Measurements from ENCODE around the gene PYGO1.

The PYGO1 gene

DNA sequence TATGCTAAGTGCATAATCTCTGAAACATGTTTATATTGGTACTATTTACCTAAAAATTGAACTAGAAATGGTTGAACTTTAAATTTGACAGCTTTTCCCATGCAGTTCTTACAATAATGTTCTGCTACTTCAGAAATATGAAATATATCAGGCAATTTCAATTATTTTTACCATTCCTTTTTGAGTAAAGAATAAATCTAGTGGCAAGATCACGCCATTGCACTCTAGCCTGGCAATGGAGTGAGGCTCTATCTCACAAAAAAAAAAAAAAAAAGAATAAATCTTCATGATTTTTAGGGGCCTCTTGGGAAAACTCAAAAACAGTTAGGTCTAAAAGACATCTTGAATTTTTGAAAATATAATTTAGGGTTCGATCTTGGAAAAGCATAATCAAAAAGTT lies 69.5 kb downstream of the PYGO1 start:
- H3F3A ChIP-seq (ENCODE audit: insufficient read depth, low read length): no peaks in the 10 kb centered on the region
- no peaks in the 10 kb centered on the region for H3K79me2 ChIP-seq (ENCODE audit: insufficient read depth, low read length)
- H3K4me1 ChIP-seq (ENCODE audit: insufficient read depth, low read length, severe bottlenecking): peaks cover 23% of the 10 kb centered on the region
- H3K9me2 ChIP-seq (ENCODE audit: low read depth, low read length): no peaks in the 10 kb centered on the region
- TF ChIP-seq EZH2 (IDR thresholded peaks at IDR 0.05; ENCODE audit: borderline replicate concordance, low read length): no peak
- TF ChIP-seq, protein P1, sequence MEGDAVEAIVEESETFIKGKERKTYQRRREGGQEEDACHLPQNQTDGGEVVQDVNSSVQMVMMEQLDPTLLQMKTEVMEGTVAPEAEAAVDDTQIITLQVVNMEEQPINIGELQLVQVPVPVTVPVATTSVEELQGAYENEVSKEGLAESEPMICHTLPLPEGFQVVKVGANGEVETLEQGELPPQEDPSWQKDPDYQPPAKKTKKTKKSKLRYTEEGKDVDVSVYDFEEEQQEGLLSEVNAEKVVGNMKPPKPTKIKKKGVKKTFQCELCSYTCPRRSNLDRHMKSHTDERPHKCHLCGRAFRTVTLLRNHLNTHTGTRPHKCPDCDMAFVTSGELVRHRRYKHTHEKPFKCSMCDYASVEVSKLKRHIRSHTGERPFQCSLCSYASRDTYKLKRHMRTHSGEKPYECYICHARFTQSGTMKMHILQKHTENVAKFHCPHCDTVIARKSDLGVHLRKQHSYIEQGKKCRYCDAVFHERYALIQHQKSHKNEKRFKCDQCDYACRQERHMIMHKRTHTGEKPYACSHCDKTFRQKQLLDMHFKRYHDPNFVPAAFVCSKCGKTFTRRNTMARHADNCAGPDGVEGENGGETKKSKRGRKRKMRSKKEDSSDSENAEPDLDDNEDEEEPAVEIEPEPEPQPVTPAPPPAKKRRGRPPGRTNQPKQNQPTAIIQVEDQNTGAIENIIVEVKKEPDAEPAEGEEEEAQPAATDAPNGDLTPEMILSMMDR (IDR thresholded peaks at IDR 0.05; ENCODE audit: low read length): peak; percentile 37
- H3K36me3 ChIP-seq (ENCODE audit: insufficient read depth, low read length): peaks cover 23% of the 10 kb centered on the region
- H3K9ac ChIP-seq (ENCODE audit: low read length): no peak overlapping the region
- H3K9me3 ChIP-seq (ENCODE audit: low read length): peaks cover 14% of the 10 kb centered on the region
- H2AFZ ChIP-seq (ENCODE audit: low read length): no peak overlapping the region
- H3K27me3 ChIP-seq (ENCODE audit: insufficient read depth, low read length): no peaks in the 10 kb centered on the region
- no peak overlapping the region for H3K4me2 ChIP-seq (ENCODE audit: low read length)
- no peak overlapping the region for H3K4me3 ChIP-seq (ENCODE audit: low read depth, low read length, poor library complexity, severe bottlenecking)
- H3K27ac ChIP-seq (ENCODE audit: low read depth, low read length, poor library complexity, severe bottlenecking): no peak overlapping the region
- H4K20me1 ChIP-seq (ENCODE audit: insufficient read depth, low read length): no peaks in the 10 kb centered on the region

GRCh38 chr15:55518009-55518408 lies 70.1 kb downstream of the PYGO1 start:
- TF ChIP-seq, protein P1 (IDR thresholded peaks at IDR 0.05; ENCODE audit: low read length): no peak
- no peak for TF ChIP-seq EZH2 (IDR thresholded peaks at IDR 0.05; ENCODE audit: borderline replicate concordance, low read length)
- Histone ChIP-seq H2AFZ (ENCODE audit: low read length) (no peak overlapping the region), H4K20me1 (ENCODE audit: insufficient read depth, low read length) (no peaks in the 10 kb centered on the region), H3K9me3 (ENCODE audit: low read length) (peaks cover 8% of the 10 kb centered on the region), H3F3A (ENCODE audit: insufficient read depth, low read length) (no peaks in the 10 kb centered on the region), H3K4me1 (ENCODE audit: insufficient read depth, low read length, severe bottlenecking) (peaks cover 23% of the 10 kb centered on the region), H3K4me3 (ENCODE audit: low read depth, low read length, poor library complexity, severe bottlenecking) (no peak overlapping the region), H3K27ac (ENCODE audit: low read depth, low read length, poor library complexity, severe bottlenecking) (no peak overlapping the region), H3K36me3 (ENCODE audit: insufficient read depth, low read length) (peaks cover 29% of the 10 kb centered on the region), H3K27me3 (ENCODE audit: insufficient read depth, low read length) (no peaks in the 10 kb centered on the region), H3K9ac (ENCODE audit: low read length) (no peak overlapping the region), H3K79me2 (ENCODE audit: insufficient read depth, low read length) (no peaks in the 10 kb centered on the region), H3K4me2 (ENCODE audit: low read length) (no peak overlapping the region), H3K9me2 (ENCODE audit: low read depth, low read length) (no peaks in the 10 kb centered on the region)

GRCh38 chr15:55515991-55516776 lies 72.0 kb downstream of the PYGO1 start:
- no peaks in the 10 kb centered on the region for H3K79me2 ChIP-seq (ENCODE audit: insufficient read depth, low read length)
- H3K9me3 ChIP-seq (ENCODE audit: low read length): peaks cover 4% of the 10 kb centered on the region; the same call in 1 of the 2 replicates
- H3K9ac ChIP-seq (ENCODE audit: low read length): no peak overlapping the region
- no peaks in the 10 kb centered on the region for H4K20me1 ChIP-seq (ENCODE audit: insufficient read depth, low read length)
- peaks cover 45% of the 10 kb centered on the region for H3K36me3 ChIP-seq (ENCODE audit: insufficient read depth, low read length)
- H3K27ac ChIP-seq (ENCODE audit: low read depth, low read length, poor library complexity, severe bottlenecking): no peak overlapping the region
- H3F3A ChIP-seq (ENCODE audit: insufficient read depth, low read length): no peaks in the 10 kb centered on the region
- no peak overlapping the region for H2AFZ ChIP-seq (ENCODE audit: low read length)
- no peaks in the 10 kb centered on the region for H3K9me2 ChIP-seq (ENCODE audit: low read depth, low read length)
- no peak for TF ChIP-seq EZH2 (IDR thresholded peaks at IDR 0.05; ENCODE audit: borderline replicate concordance, low read length)
- TF ChIP-seq, protein P1 (IDR thresholded peaks at IDR 0.05; ENCODE audit: low read length): no peak
- no peak overlapping the region for H3K4me2 ChIP-seq (ENCODE audit: low read length)
- peaks cover 23% of the 10 kb centered on the region for H3K4me1 ChIP-seq (ENCODE audit: insufficient read depth, low read length, severe bottlenecking)
- H3K27me3 ChIP-seq (ENCODE audit: insufficient read depth, low read length): no peaks in the 10 kb centered on the region
- H3K4me3 ChIP-seq (ENCODE audit: low read depth, low read length, poor library complexity, severe bottlenecking): no peak overlapping the region

Data from OCI-LY1 (cell line).